Measurements from ENCODE around the gene SH2D4B. TPM values are rescaled to one million over a fixed set of nuclear protein-coding genes. Genes with fewer than 3 reads are reported as not detected.

Gene SH2D4B
- total RNA-seq, 2 donors from 2014 or later = 0.13 TPM; not detected in 1

DNA sequence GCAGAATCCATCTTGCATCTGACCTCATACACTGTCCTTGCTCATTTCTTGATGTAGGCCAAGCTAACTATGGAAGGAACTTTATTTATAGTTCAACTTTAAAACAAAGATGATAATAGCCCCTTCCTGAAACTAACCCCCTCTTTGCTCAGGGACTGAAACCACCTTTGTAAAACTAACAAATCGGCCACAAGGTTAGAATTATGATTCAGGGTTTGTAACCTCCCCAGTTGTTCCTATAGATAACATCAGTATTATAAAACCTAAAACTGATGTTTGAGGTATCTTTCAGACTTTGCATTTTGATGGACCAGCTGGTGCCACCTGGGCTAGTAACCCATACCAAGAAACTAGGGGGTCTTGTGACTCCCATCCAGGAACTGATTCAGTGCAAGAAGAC, 143.4 kb downstream of the SH2D4B start:
- Histone ChIP-seq H3K27ac (ENCODE audit: low read depth, low read length) (no peak overlapping the region), H3K9ac (ENCODE audit: extremely low read depth, low read length, poor library complexity, severe bottlenecking) (no peak overlapping the region), H3K27me3 (ENCODE audit: control insufficient read depth, insufficient read depth, low read length, poor library complexity, severe bottlenecking) (no peaks in the 10 kb centered on the region), H3K36me3 (ENCODE audit: control insufficient read depth, insufficient read depth, low read length) (no peaks in the 10 kb centered on the region), H3K9me3 (ENCODE audit: control insufficient read depth, low read length) (peaks cover 4% of the 10 kb centered on the region), H3K4me3 (ENCODE audit: low read length) (no peak overlapping the region), H3K4me1 (ENCODE audit: control insufficient read depth, insufficient read depth, low read length) (no peaks in the 10 kb centered on the region)
- Mint-ChIP-seq H3K4me1 (peaks cover under 1% of the 10 kb centered on the region), H3K4me3 (no peak overlapping the region), H3K27me3 (ENCODE audit: insufficient read depth) (no peaks in the 10 kb centered on the region), H3K27ac (no peak overlapping the region), H3K9me3 (no peaks in the 10 kb centered on the region), H3K36me3 (ENCODE audit: low read depth) (no peaks in the 10 kb centered on the region)
- no peak for DNase-seq
- TF ChIP-seq, protein P1, sequence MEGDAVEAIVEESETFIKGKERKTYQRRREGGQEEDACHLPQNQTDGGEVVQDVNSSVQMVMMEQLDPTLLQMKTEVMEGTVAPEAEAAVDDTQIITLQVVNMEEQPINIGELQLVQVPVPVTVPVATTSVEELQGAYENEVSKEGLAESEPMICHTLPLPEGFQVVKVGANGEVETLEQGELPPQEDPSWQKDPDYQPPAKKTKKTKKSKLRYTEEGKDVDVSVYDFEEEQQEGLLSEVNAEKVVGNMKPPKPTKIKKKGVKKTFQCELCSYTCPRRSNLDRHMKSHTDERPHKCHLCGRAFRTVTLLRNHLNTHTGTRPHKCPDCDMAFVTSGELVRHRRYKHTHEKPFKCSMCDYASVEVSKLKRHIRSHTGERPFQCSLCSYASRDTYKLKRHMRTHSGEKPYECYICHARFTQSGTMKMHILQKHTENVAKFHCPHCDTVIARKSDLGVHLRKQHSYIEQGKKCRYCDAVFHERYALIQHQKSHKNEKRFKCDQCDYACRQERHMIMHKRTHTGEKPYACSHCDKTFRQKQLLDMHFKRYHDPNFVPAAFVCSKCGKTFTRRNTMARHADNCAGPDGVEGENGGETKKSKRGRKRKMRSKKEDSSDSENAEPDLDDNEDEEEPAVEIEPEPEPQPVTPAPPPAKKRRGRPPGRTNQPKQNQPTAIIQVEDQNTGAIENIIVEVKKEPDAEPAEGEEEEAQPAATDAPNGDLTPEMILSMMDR (conservative IDR thresholded peaks at IDR 0.05) = no peak
- 91% methylated on average over 1 of the region's 1 CpG; no CpG with 5 or more reads in 1 of the 2 experiments for WGBS, 2 experiments (ENCODE audit: insufficient coverage in 1 of 2, insufficient read length in 1 of 2)

DNA sequence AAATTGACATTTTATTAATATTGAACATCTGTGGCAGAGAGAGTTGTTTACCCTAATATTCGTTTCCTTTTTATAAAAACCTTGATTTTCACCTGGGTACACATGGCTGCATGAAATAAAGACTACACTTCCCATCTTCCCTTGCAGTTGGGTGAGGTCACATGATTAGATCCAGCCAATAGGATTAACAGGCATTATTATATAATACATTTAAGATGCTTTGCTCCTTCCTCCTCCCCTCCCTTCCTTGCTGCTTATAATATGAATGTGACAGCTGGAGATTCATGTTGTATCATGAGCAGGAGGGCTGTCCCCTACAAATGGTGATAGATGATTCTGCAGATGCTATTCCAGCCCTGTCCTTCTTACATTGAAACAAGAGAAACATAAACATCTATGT, 146.6 kb downstream of the SH2D4B start:
- TF ChIP-seq, protein P1 (conservative IDR thresholded peaks at IDR 0.05) = no peak
- no peak overlapping the region for H3K9ac ChIP-seq (ENCODE audit: extremely low read depth, low read length, poor library complexity, severe bottlenecking)
- 53% methylated on average over 1 of the region's 1 CpG; no CpG with 5 or more reads in 1 of the 2 experiments for WGBS, 2 experiments (ENCODE audit: insufficient coverage in 1 of 2, insufficient read length in 1 of 2)
- peak; percentile 38 for DNase-seq
- no peak overlapping the region for H3K27ac ChIP-seq (ENCODE audit: low read depth, low read length)
- no peaks in the 10 kb centered on the region for H3K27me3 Mint-ChIP-seq (ENCODE audit: insufficient read depth)
- H3K4me3 ChIP-seq (ENCODE audit: low read length) = no peak overlapping the region
- no peaks in the 10 kb centered on the region for H3K9me3 Mint-ChIP-seq
- no peaks in the 10 kb centered on the region for H3K36me3 Mint-ChIP-seq (ENCODE audit: low read depth)
- no peaks in the 10 kb centered on the region for H3K9me3 ChIP-seq (ENCODE audit: control insufficient read depth, low read length)
- H3K36me3 ChIP-seq (ENCODE audit: control insufficient read depth, insufficient read depth, low read length) = no peaks in the 10 kb centered on the region
- H3K4me1 Mint-ChIP-seq = peaks cover 14% of the 10 kb centered on the region
- H3K27me3 ChIP-seq (ENCODE audit: control insufficient read depth, insufficient read depth, low read length, poor library complexity, severe bottlenecking) = no peaks in the 10 kb centered on the region
- no peak overlapping the region for H3K27ac Mint-ChIP-seq
- peaks cover 11% of the 10 kb centered on the region for H3K4me1 ChIP-seq (ENCODE audit: control insufficient read depth, insufficient read depth, low read length)
- no peak overlapping the region for H3K4me3 Mint-ChIP-seq

DNA sequence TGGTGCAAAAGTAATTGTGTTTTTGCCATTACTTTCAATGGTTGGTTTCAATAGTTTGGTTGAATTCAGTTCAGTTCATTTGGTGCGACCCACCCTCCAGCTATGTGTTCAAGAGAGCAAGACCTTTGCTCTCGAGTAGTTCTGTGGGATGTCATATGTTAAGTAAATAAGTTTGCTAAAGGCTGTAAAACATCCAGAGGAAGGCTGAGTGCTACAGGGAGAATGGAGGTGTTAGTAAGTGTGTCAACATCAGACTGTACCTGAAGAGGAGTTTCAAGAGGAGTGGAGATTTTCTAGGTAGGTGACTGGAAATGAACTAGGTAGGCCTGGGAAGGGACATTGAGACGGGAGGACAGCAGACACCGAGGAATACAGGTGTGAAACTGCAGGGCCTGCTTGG, 147.7 kb downstream of the SH2D4B start:
- Mint-ChIP-seq H3K9me3 (no peaks in the 10 kb centered on the region), H3K27ac (no peak overlapping the region), H3K36me3 (ENCODE audit: low read depth) (no peaks in the 10 kb centered on the region), H3K4me3 (no peak overlapping the region), H3K27me3 (ENCODE audit: insufficient read depth) (peaks cover 2% of the 10 kb centered on the region), H3K4me1 (peaks cover 14% of the 10 kb centered on the region)
- WGBS, 2 experiments (ENCODE audit: insufficient coverage in 1 of 2, insufficient read length in 1 of 2) = 88 to 91% methylated on average over 4 of the region's 4 CpGs
- Histone ChIP-seq H3K36me3 (ENCODE audit: control insufficient read depth, insufficient read depth, low read length) (no peaks in the 10 kb centered on the region), H3K9me3 (ENCODE audit: control insufficient read depth, low read length) (no peaks in the 10 kb centered on the region), H3K4me1 (ENCODE audit: control insufficient read depth, insufficient read depth, low read length) (peaks cover 11% of the 10 kb centered on the region), H3K27ac (ENCODE audit: low read depth, low read length) (no peak overlapping the region), H3K4me3 (ENCODE audit: low read length) (no peak overlapping the region), H3K9ac (ENCODE audit: extremely low read depth, low read length, poor library complexity, severe bottlenecking) (no peak overlapping the region), H3K27me3 (ENCODE audit: control insufficient read depth, insufficient read depth, low read length, poor library complexity, severe bottlenecking) (no peaks in the 10 kb centered on the region)
- TF ChIP-seq, protein P1 (conservative IDR thresholded peaks at IDR 0.05) = no peak
- DNase-seq = peak; percentile 9

All from endodermal cell (in vitro differentiated cells).